OCI-LY7 (cell line): ENCODE data around the gene FZD8. TPM values are rescaled to one million over a fixed set of nuclear protein-coding genes. Genes with fewer than 3 reads are reported as not detected.

Experiments used
- BruUV-seq: library from RNA; stranded (reverse); fragments of 400-500 nt; replicated peaks from 2 replicates; lab custom pipeline; 2021; lab: Mats Ljungman, UMichigan
- CTCF ChIA-PET: fragments of 300-600 bp; sonication (Branson Sonifier 250); formaldehyde crosslinking; loops from one replicate; lab custom pipeline; 2022; ENCODE audit warnings: antibody characterized with exemption; ENCODE audit not compliant: unreplicated experiment; lab: Charles Lee
- POLR2A ChIA-PET: fragments of 300-600 bp; sonication (Branson Sonifier 250); formaldehyde crosslinking; loops from one replicate; lab custom pipeline; 2022; ENCODE audit warnings: antibody characterized with exemption; lab: Charles Lee
- DNase-seq: peaks from one replicate; pipeline ENCODE4 v3.0.0-alpha.2; 2015; ENCODE audit warnings: low spot score
- H2AFZ ChIP-seq: fragments of 200-600 bp; sonication (generic), shearing (Covaris generic); 2 replicates; pipeline ENCODE4 v1.6.1; 2014; ENCODE audit warnings: mild to moderate bottlenecking, antibody characterized with exemption, low read length, moderate library complexity
- H3K27ac ChIP-seq: fragments of 200-600 bp; sonication (generic); 2 replicates; pipeline ENCODE4 v1.5.1; 2014; ENCODE audit warnings: mixed run types, low read depth, mild to moderate bottlenecking, moderate library complexity, low read length, inconsistent platforms; ENCODE audit not compliant: poor library complexity, severe bottlenecking
- H3K36me3 ChIP-seq: fragments of 200-600 bp; sonication (generic); 2 replicates; pipeline ENCODE4 v1.6.1; 2014; ENCODE audit warnings: mild to moderate bottlenecking, antibody characterized with exemption, low read length, moderate library complexity, mixed read lengths; ENCODE audit not compliant: insufficient read depth
- H3K4me1 ChIP-seq: fragments of 200-600 bp; sonication (generic); 2 replicates; pipeline ENCODE4 v1.5.1; 2014; ENCODE audit warnings: mild to moderate bottlenecking, low read length; ENCODE audit not compliant: insufficient read depth, poor library complexity, severe bottlenecking
- H3K4me2 ChIP-seq: fragments of 200-600 bp; sonication (generic); 2 replicates; pipeline ENCODE4 v1.6.1; 2014; ENCODE audit warnings: mild to moderate bottlenecking, low read length
- H3K4me3 ChIP-seq: fragments of 200-600 bp; sonication (generic); 2 replicates; pipeline ENCODE4 v1.5.1; 2014; ENCODE audit warnings: mild to moderate bottlenecking, low read depth, low read length; ENCODE audit not compliant: poor library complexity, severe bottlenecking
- H3K79me2 ChIP-seq: fragments of 200-600 bp; sonication (generic); 2 replicates; pipeline ENCODE4 v1.6.1; 2016; ENCODE audit warnings: low read depth, mild to moderate bottlenecking, low read length, moderate library complexity, mixed read lengths; ENCODE audit not compliant: insufficient read depth
- H3K9me2 ChIP-seq: fragments of 200-600 bp; sonication (generic); 2 replicates; pipeline ENCODE4 v1.6.1; 2016; ENCODE audit warnings: mild to moderate bottlenecking, low read length, mixed read lengths; ENCODE audit not compliant: insufficient read depth
- H3K9me3 ChIP-seq: fragments of 200-600 bp; sonication (generic); 2 replicates; pipeline ENCODE4 v1.6.1; 2014; ENCODE audit warnings: mild to moderate bottlenecking, mixed run types, low read length, mixed read lengths
- H4K20me1 ChIP-seq: fragments of 200-600 bp; sonication (generic); 2 replicates; pipeline ENCODE4 v1.6.1; 2014; ENCODE audit warnings: mild to moderate bottlenecking, antibody characterized with exemption, low read length, moderate library complexity, mixed read lengths; ENCODE audit not compliant: insufficient read depth
- EZH2phosphoT487 ChIP-seq: fragments of 200-600 bp; sonication (generic); IDR thresholded peaks from 2 replicates; pipeline ENCODE4 v1.6.1; 2018; ENCODE audit warnings: low read depth, borderline replicate concordance, mild to moderate bottlenecking, mixed run types, antibody characterized with exemption, low read length, moderate library complexity, mixed read lengths
- intact Hi-C: fragments of 100-400 bp; cut with micrococcal nuclease; formaldehyde crosslinking; loops from one replicate; pipeline ENCODE4 v1.10.0; 2022; ENCODE audit not compliant: unreplicated experiment
- total RNA-seq, 2 experiments: library from RNA; depleted of rRNA in 1 of 2; stranded (reverse); fragments of >200 nt in 1 of 2; shearing (Covaris generic) in 1 of 2; gene quantifications; 2 replicates each; pipeline ENCODE4 v1.2.3, GENCODE V29; 2014 to 2022
- TF ChIP-seq, protein P1 (sequence below): fragments of 200-600 bp; sonication (generic); conservative IDR thresholded peaks from 2 replicates; pipeline ENCODE4 v1.5.1; 2014; ENCODE audit warnings: mild to moderate bottlenecking, antibody characterized with exemption, low read length, moderate library complexity, mixed read lengths

The FZD8 gene
- total RNA-seq, 2 experiments from 2014 or later = 3.9 to 4.9 TPM

DNA sequence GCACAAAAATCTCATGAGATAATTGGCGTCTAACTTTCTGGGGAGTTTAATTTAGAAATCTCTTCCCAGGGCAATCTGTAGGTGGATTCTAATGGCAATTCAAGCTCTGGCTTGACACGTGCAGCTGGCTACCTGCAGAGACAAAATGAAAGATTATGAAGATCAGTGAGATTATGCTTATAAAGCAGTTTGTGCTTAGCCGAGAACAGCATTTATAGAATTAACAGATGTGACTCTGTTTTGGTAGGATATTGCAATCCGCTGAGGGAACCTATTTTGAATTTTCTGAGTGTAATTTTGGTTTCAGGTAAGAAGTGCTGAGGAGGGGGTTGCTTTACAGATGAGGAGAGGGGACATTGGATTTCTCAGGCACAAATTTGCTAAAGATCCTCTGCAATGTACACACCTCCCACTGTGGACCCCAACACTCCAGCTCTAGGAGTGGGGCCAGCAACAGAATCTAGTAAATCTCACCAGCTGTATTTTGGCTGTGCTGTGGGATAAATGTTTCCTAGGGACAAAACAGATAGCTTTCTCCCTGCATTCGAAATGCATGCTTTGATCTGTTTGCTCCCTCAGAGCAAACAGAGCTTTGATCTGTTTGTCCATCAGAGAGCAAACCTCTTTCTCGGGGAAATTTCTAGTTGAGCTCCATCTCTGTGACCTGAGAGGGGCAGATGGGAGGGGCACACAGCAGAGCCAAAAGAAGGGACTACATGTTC, 29.6 kb downstream of the FZD8 start:
- no TSS peak for BruUV-seq
- H3K4me2 ChIP-seq = no peak overlapping the region
- CTCF ChIA-PET = no interaction called here

DNA sequence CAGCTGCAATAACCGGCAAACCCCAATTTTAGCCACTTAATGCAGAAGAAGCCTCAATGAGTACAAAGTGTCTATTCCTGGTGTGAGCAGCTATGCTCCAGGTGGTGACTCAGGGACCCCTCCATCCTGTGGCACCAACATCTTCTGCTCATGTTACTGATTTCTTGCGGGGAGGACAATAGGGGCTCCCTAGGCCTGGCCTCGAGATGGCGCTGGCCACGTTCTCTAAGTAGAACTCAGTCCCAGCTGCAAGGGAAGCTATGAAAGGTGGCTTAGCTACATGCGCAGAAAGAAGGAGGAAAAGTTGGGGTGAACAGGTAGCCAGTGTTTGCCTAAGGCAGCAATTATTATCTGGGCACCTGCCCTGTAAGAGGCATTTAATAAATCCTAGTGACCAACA, 30.3 kb downstream of the FZD8 start:
- no peaks in the 10 kb centered on the region for H3K9me3 ChIP-seq
- no peaks in the 10 kb centered on the region for H3K9me2 ChIP-seq
- intact Hi-C loops = no loop called here
- H3K4me2 ChIP-seq = no peak overlapping the region
- no TSS peak for BruUV-seq
- H3K4me1 ChIP-seq = no peaks in the 10 kb centered on the region
- H3K36me3 ChIP-seq = no peaks in the 10 kb centered on the region
- no peak overlapping the region for H3K4me3 ChIP-seq
- H3K79me2 ChIP-seq = no peaks in the 10 kb centered on the region
- no peaks in the 10 kb centered on the region for H4K20me1 ChIP-seq
- TF ChIP-seq EZH2phosphoT487 = no peak
- TF ChIP-seq, protein P1, sequence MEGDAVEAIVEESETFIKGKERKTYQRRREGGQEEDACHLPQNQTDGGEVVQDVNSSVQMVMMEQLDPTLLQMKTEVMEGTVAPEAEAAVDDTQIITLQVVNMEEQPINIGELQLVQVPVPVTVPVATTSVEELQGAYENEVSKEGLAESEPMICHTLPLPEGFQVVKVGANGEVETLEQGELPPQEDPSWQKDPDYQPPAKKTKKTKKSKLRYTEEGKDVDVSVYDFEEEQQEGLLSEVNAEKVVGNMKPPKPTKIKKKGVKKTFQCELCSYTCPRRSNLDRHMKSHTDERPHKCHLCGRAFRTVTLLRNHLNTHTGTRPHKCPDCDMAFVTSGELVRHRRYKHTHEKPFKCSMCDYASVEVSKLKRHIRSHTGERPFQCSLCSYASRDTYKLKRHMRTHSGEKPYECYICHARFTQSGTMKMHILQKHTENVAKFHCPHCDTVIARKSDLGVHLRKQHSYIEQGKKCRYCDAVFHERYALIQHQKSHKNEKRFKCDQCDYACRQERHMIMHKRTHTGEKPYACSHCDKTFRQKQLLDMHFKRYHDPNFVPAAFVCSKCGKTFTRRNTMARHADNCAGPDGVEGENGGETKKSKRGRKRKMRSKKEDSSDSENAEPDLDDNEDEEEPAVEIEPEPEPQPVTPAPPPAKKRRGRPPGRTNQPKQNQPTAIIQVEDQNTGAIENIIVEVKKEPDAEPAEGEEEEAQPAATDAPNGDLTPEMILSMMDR = 0 out of 2 replicates have a peak, but pooled peaks have one; percentile 17
- no peak for DNase-seq
- POLR2A ChIA-PET = interaction anchor here (1.2 kb wide), 1 partner anchor 1252 kb away, joined by 3 read pairs; no protein-coding TSS in a partner anchor
- H3K27ac ChIP-seq = no peak overlapping the region
- H2AFZ ChIP-seq = no peak overlapping the region
- CTCF ChIA-PET = no interaction called here

More for the DNA sequence above, 29.6 kb downstream of the FZD8 start:
- no peak for DNase-seq
- no peaks in the 10 kb centered on the region for H3K4me1 ChIP-seq
- no peak overlapping the region for H3K27ac ChIP-seq
- no peak overlapping the region for H3K4me3 ChIP-seq
- no peaks in the 10 kb centered on the region for H3K36me3 ChIP-seq
- no peak overlapping the region for H2AFZ ChIP-seq
- TF ChIP-seq EZH2phosphoT487 = no peak
- TF ChIP-seq, protein P1 = no peak
- POLR2A ChIA-PET = interaction anchor here (1.2 kb wide), 1 partner anchor 1251 kb away, joined by 3 read pairs; no protein-coding TSS in a partner anchor
- intact Hi-C loops = no loop called here
- no peaks in the 10 kb centered on the region for H3K79me2 ChIP-seq
- no peaks in the 10 kb centered on the region for H4K20me1 ChIP-seq
- no peaks in the 10 kb centered on the region for H3K9me2 ChIP-seq
- no peaks in the 10 kb centered on the region for H3K9me3 ChIP-seq

DNA sequence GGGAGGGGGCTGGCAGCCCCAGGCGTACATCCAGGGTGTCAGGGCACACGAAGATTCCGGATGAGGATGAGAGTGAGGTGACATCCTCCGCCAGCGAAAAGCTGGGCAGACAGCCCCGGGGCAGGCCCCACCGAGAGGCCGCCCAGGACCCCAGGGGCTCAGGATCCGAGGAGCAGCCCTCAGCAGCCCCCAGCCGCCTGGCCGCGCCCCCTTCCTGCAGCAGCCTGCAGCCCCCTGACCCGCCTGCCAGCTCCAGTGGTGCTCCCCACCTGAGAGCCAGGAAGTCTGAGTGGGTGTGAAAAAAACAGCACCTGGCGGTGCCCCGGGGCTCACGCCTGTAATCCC, 33.8 kb downstream of the FZD8 start:
- TF ChIP-seq, protein P1 = no peak
- no peak for TF ChIP-seq EZH2phosphoT487
- no peak overlapping the region for H2AFZ ChIP-seq
- intact Hi-C loops = no loop called here
- no peaks in the 10 kb centered on the region for H3K36me3 ChIP-seq
- no peaks in the 10 kb centered on the region for H3K9me3 ChIP-seq
- H3K79me2 ChIP-seq = no peaks in the 10 kb centered on the region
- no peak overlapping the region for H3K4me2 ChIP-seq
- BruUV-seq = no TSS peak
- no peak overlapping the region for H3K4me3 ChIP-seq
- no peak overlapping the region for H3K27ac ChIP-seq
- no peak for DNase-seq
- no peaks in the 10 kb centered on the region for H3K9me2 ChIP-seq
- no peaks in the 10 kb centered on the region for H3K4me1 ChIP-seq
- CTCF ChIA-PET = interaction anchor here (0.5 kb wide), 1 partner anchor 21 kb away, joined by 9 read pairs; no protein-coding TSS in a partner anchor
- H4K20me1 ChIP-seq = no peaks in the 10 kb centered on the region
- POLR2A ChIA-PET = no interaction called here
